GM19328 (cell line): ENCODE results near the gene KSR1.
"Not testable (repeated sequence)": the region's sequence is repeated elsewhere in the genome, so short reads cannot be mapped to it uniquely, and the experiment has no call there.

Source experiments
- ATAC-seq: cut with Tn5 transposase; IDR thresholded peaks from one replicate; pipeline ENCODE4 v1.9.1; 2021; ENCODE audit warnings: mild to moderate bottlenecking, moderate library complexity; ENCODE audit not compliant: unreplicated experiment

KSR1 gene

GRCh38 chr17:27651411-27652345 is 195.4 kb downstream of the KSR1 start:
- no peak for ATAC-seq

GRCh38 chr17:27653449-27653971 is 197.3 kb downstream of the KSR1 start:
- ATAC-seq: not testable (repeated sequence)

GRCh38 chr17:27654136-27654535 is 197.9 kb downstream of the KSR1 start:
- no peak for ATAC-seq

GRCh38 chr17:27654654-27655524 is 198.6 kb downstream of the KSR1 start:
- no peak for ATAC-seq

GRCh38 chr17:27655525-27656111 is 199.4 kb downstream of the KSR1 start:
- not testable (repeated sequence) for ATAC-seq

GRCh38 chr17:27656620-27657019 is 200.4 kb downstream of the KSR1 start:
- ATAC-seq: not testable (repeated sequence)

GRCh38 chr17:27657620-27658019 is 201.4 kb downstream of the KSR1 start:
- no peak for ATAC-seq

GRCh38 chr17:27659683-27660082 is 203.4 kb downstream of the KSR1 start:
- no peak for ATAC-seq

- ATAC-seq: no peak
Measured at GRCh38 chr17:27660436-27660835, 204.2 kb downstream of the KSR1 start.

- ATAC-seq: no peak
Measured at GRCh38 chr17:27663936-27664605, 207.8 kb downstream of the KSR1 start.

GRCh38 chr17:27664606-27664965 is 208.3 kb downstream of the KSR1 start:
- ATAC-seq: no peak

- no peak for ATAC-seq
Measured at GRCh38 chr17:27665549-27665948, 209.3 kb downstream of the KSR1 start.

GRCh38 chr17:27666270-27666669 is 210.0 kb downstream of the KSR1 start:
- ATAC-seq: not testable (repeated sequence)

GRCh38 chr17:27666831-27667560 is 210.7 kb downstream of the KSR1 start:
- no peak for ATAC-seq

GRCh38 chr17:27667656-27668487 is 211.6 kb downstream of the KSR1 start:
- ATAC-seq: no peak

- ATAC-seq: no peak
Measured at GRCh38 chr17:27668488-27668823, 212.2 kb downstream of the KSR1 start.

GRCh38 chr17:27669136-27669535 is 212.9 kb downstream of the KSR1 start:
- ATAC-seq: no peak

GRCh38 chr17:27669850-27670249 is 213.6 kb downstream of the KSR1 start:
- ATAC-seq: no peak
